Thoracic aorta (tissue), 2 donors: Measurements from ENCODE around the gene LRFN3. TPM values are rescaled to one million over a fixed set of nuclear protein-coding genes. Genes with fewer than 3 reads are reported as not detected.
A peak's percentile ranks its signal among the peaks of the same experiment; 100 is the strongest.

Source experiments
- ATAC-seq: fragments of 150-250 bp; one replicate; pipeline ENCODE4 v1.8.0; 2017; ENCODE audit warnings: low read depth; ENCODE audit not compliant: insufficient number of reproducible peaks, low FRiP score
- DNase-seq: peaks from one replicate; pipeline ENCODE4 v3.0.0-alpha.2; 2020; ENCODE audit warnings: low spot score
- H3K27ac ChIP-seq, 2 donors: fragments of 200-600 bp; sonication (generic); 1 replicate in 1 of 2; 2 replicates in 1 of 2; pipeline ENCODE4 v1.5.1; 2016; ENCODE audit warnings: mild to moderate bottlenecking in 2 of 2, moderate library complexity in 2 of 2
- H3K27me3 ChIP-seq: fragments of 200-600 bp; sonication (generic); replicated peaks from 2 replicates; pipeline ENCODE4 v1.6.0; 2016; ENCODE audit warnings: mild to moderate bottlenecking; ENCODE audit not compliant: insufficient read depth
- H3K36me3 ChIP-seq: fragments of 200-600 bp; sonication (generic); one replicate; pipeline ENCODE4 v1.5.1; 2016
- H3K4me1 ChIP-seq, 2 donors: fragments of 200-600 bp; sonication (generic); 1 replicate in 1 of 2; 2 replicates in 1 of 2; pipeline versions ENCODE4 v1.5.1 to v1.6.0; 2016; ENCODE audit warnings: low read depth in 2 of 2, mild to moderate bottlenecking in 1 of 2; ENCODE audit not compliant: control insufficient read depth in 1 of 2
- H3K4me3 ChIP-seq: fragments of 200-600 bp; sonication (generic); 2 replicates; pipeline ENCODE4 v1.5.1; 2016; ENCODE audit warnings: mild to moderate bottlenecking
- H3K9me3 ChIP-seq: fragments of 200-600 bp; sonication (generic); 2 replicates; pipeline ENCODE4 v1.5.1; 2016
- CTCF ChIP-seq: fragments of 200-600 bp; sonication (generic); IDR thresholded peaks from one replicate; pipeline ENCODE4 v1.5.1; 2019; ENCODE audit warnings: antibody characterized with exemption
- total RNA-seq, 2 donors: library from RNA; depleted of rRNA; stranded (reverse); fragments of >200 nt; gene quantifications; one replicate each; pipeline versions ENCODE4 v1.1.0 to v1.2.3, GENCODE V29; 2016

The LRFN3 gene
- total RNA-seq, 2 donors from 2014 or later, result 14.3 to 26.7 TPM

GRCh38 chr19:35931874-35932202 is 4.3 kb upstream of the LRFN3 start:
- no peaks in the 10 kb centered on the region for H3K36me3 ChIP-seq
- H3K27me3 ChIP-seq, result no peaks in the 10 kb centered on the region
- H3K9me3 ChIP-seq, result no peaks in the 10 kb centered on the region
- TF ChIP-seq CTCF, result no peak
- peaks cover 8 to 15% of the 10 kb centered on the region in 2 donors for H3K4me1 ChIP-seq
- no peak overlapping the region for H3K27ac ChIP-seq
- ATAC-seq, result no peak
- H3K4me3 ChIP-seq, result peak overlapping the region; percentile 52
- no peak for DNase-seq

- H3K36me3 ChIP-seq, result no peaks in the 10 kb centered on the region
- no peaks in the 10 kb centered on the region for H3K27me3 ChIP-seq
- DNase-seq (no peak), ATAC-seq (no peak)
- no peak overlapping the region for H3K27ac ChIP-seq
- H3K4me1 ChIP-seq, result peaks cover 13 to 21% of the 10 kb centered on the region in 2 donors
- no peaks in the 10 kb centered on the region for H3K9me3 ChIP-seq
- H3K4me3 ChIP-seq, result no peak overlapping the region
- TF ChIP-seq CTCF, result no peak
These were observed 3.8 kb upstream of the LRFN3 start for GRCh38 chr19:35932291-35932936.

- ATAC-seq, result no peak
- Histone ChIP-seq H3K36me3 (peaks cover 3% of the 10 kb centered on the region), H3K27me3 (no peaks in the 10 kb centered on the region), H3K4me3 (peak overlapping the region; percentile 95), H3K27ac (peak overlapping the region; percentile 60 to 86), H3K9me3 (no peaks in the 10 kb centered on the region), H3K4me1 (peaks cover 11 to 34% of the 10 kb centered on the region in 2 donors)
- no peak for TF ChIP-seq CTCF
- DNase-seq, result no peak
These were observed 629 bp downstream of the LRFN3 start for GRCh38 chr19:35936738-35937268.

- H3K36me3 ChIP-seq, result peaks cover 3% of the 10 kb centered on the region
- no peaks in the 10 kb centered on the region for H3K9me3 ChIP-seq
- ATAC-seq, result no peak
- TF ChIP-seq CTCF, result no peak
- DNase-seq, result no peak
- peaks cover 11 to 31% of the 10 kb centered on the region in 2 donors for H3K4me1 ChIP-seq
- no peaks in the 10 kb centered on the region for H3K27me3 ChIP-seq
- H3K4me3 ChIP-seq, result peak overlapping the region; percentile 95
- peak overlapping the region; percentile 60 to 86 for H3K27ac ChIP-seq
These were observed 1.4 kb downstream of the LRFN3 start for GRCh38 chr19:35937345-35938281.
